ENCODE results near the gene PPP6R3. TPM values are rescaled to one million over a fixed set of nuclear protein-coding genes. Genes with fewer than 3 reads are reported as not detected.

The PPP6R3 gene
- total and polyA plus RNA-seq, 8 donors, result 19.5 to 236 (median 103) TPM

DNA sequence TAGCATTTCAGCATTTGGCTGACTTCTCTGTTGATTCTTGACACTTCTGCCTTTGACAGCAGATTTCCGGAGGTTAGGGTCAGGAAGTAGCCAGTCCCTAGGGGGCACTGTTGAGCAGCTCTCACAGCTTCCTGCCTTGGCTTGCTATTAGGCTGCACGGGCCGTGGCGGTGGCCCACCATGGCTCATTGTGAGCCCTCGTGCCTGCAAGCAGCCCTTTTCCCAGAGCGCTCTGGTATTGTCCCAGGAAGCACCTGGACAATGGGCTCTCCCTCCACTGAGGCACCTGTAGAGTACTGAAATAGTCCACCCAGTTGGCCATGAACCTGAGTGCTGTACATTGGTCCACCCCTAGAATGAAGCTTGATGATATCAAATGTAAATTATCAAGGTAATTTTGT lies 123.5 kb downstream of the PPP6R3 start:
- Histone ChIP-seq H3K27me3 (no peaks in the 10 kb centered on the region), H3K36me3 (peaks cover 16 to 84% (median 75%) of the 10 kb centered on the region in 4 donors), H3K27ac (no peak overlapping the region), H3K4me3 (no peak overlapping the region), H3K4me1 (peaks cover 6 to 46% (median 25%) of the 10 kb centered on the region in 4 donors), H3K9me3 (no peaks in the 10 kb centered on the region)
- 67 to 84% (median 71%) methylated on average over 6 of the region's 6 CpGs for WGBS, 5 donors
- intact Hi-C loops (cut with DNase I; ENCODE audit: low total_unique reads), result no loop called here
- TF ChIP-seq POLR2A (IDR thresholded peaks at IDR 0.05), result no peak
- no peak for TF ChIP-seq EP300 (IDR thresholded peaks at IDR 0.05)
- TF ChIP-seq POLR2AphosphoS5 (IDR thresholded peaks at IDR 0.05), result no peak
- TF ChIP-seq, protein P1, sequence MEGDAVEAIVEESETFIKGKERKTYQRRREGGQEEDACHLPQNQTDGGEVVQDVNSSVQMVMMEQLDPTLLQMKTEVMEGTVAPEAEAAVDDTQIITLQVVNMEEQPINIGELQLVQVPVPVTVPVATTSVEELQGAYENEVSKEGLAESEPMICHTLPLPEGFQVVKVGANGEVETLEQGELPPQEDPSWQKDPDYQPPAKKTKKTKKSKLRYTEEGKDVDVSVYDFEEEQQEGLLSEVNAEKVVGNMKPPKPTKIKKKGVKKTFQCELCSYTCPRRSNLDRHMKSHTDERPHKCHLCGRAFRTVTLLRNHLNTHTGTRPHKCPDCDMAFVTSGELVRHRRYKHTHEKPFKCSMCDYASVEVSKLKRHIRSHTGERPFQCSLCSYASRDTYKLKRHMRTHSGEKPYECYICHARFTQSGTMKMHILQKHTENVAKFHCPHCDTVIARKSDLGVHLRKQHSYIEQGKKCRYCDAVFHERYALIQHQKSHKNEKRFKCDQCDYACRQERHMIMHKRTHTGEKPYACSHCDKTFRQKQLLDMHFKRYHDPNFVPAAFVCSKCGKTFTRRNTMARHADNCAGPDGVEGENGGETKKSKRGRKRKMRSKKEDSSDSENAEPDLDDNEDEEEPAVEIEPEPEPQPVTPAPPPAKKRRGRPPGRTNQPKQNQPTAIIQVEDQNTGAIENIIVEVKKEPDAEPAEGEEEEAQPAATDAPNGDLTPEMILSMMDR (IDR thresholded peaks at IDR 0.05), result peak in 3 of 7 experiments; percentile 24 to 31 (median 30)
- peak; percentile 40 to 69 for DNase-seq

DNA sequence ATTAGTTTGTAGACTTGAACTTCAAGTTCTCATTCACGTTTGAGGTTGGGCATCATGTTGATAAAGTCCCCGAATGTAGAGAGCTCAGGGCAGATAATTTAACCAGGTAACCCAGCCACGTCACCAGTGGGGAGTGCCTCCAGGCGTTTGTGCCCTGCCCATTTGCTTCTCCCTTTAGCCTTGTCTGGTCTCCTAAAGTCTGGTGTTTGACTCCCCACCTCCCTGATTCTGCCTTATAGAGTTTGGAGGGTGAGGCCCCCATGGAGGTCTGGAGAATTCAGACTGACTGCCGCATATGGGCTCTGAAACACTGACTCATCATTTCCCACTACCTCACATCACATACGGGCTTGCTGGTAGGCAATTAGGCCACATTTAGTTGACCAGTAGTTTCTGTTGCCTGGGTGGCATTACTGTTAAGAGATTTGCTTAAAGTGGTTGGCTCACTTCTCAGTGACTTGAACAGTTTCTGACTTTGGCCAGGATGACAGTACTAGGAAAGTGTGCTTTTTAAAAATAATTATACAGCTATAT lies 124.5 kb downstream of the PPP6R3 start:
- Histone ChIP-seq H3K27me3 (no peaks in the 10 kb centered on the region), H3K9me3 (no peaks in the 10 kb centered on the region), H3K27ac (no peak overlapping the region), H3K4me3 (no peak overlapping the region), H3K36me3 (peaks cover 17 to 87% (median 75%) of the 10 kb centered on the region in 4 donors), H3K4me1 (peaks cover 0 to 36% (median 20%) of the 10 kb centered on the region in 4 donors)
- 74 to 85% (median 82%) methylated on average over 6 of the region's 6 CpGs for WGBS, 5 donors
- no peak for DNase-seq
- intact Hi-C loops (cut with DNase I; ENCODE audit: low total_unique reads), result no loop called here
- no peak for TF ChIP-seq POLR2AphosphoS5 (IDR thresholded peaks at IDR 0.05)
- TF ChIP-seq POLR2A (IDR thresholded peaks at IDR 0.05), result no peak
- TF ChIP-seq, protein P1 (IDR thresholded peaks at IDR 0.05), result no peak
- no peak for TF ChIP-seq EP300 (IDR thresholded peaks at IDR 0.05)

DNA sequence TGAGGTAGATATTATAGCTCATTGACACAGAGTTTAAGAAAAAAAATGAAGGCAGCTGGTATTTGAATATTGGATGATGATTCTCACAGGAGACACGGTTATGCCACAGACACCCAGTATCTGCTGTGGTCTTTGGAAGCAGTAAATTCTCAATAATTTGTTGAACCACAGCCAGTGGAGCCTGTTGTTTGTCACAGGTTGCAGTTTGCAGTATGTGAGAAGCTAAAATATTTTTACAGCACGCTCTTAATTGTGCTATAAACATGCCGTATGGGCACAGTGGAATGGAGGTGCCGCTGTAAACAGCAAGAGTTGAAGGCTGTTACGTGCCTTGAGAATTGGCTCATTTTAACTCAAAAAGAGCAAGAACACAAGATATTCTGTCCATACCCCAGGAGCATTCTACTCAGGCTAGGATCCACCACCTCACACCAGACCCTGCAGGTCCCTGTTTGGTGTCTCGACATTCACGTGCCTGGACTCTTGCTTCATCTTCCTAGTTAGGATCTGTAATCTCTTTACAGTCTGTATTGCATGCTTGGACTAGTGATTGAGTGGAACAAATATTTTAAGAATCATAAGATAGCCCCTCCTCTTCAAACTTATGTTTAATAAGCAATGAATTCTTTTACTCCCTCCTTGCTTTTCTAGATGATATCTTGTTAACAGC lies 129.1 kb downstream of the PPP6R3 start:
- intact Hi-C loops (cut with DNase I; ENCODE audit: low total_unique reads), result no loop called here
- Histone ChIP-seq H3K27me3 (no peaks in the 10 kb centered on the region), H3K4me3 (no peak overlapping the region), H3K36me3 (peaks cover 30 to 100% (median 96%) of the 10 kb centered on the region in 4 donors), H3K9me3 (no peaks in the 10 kb centered on the region), H3K4me1 (no peaks in the 10 kb centered on the region), H3K27ac (no peak overlapping the region)
- DNase-seq, result no peak
- no peak for TF ChIP-seq POLR2AphosphoS5 (IDR thresholded peaks at IDR 0.05)
- TF ChIP-seq, protein P1 (IDR thresholded peaks at IDR 0.05), result no peak
- no peak for TF ChIP-seq EP300 (IDR thresholded peaks at IDR 0.05)
- 88 to 97% (median 94%) methylated on average over 7 of the region's 7 CpGs for WGBS, 5 donors

GRCh38 chr11:68591719-68592118 lies 131.2 kb downstream of the PPP6R3 start:
- Histone ChIP-seq H3K9me3 (no peaks in the 10 kb centered on the region), H3K27me3 (no peaks in the 10 kb centered on the region), H3K27ac (no peak overlapping the region), H3K4me1 (no peaks in the 10 kb centered on the region), H3K4me3 (no peak overlapping the region), H3K36me3 (peaks cover 30 to 99% (median 98%) of the 10 kb centered on the region in 4 donors)
- intact Hi-C loops (cut with DNase I; ENCODE audit: low total_unique reads), result no loop called here
- WGBS, 5 donors, result 92 to 96% (median 93%) methylated on average over 5 of the region's 5 CpGs
- TF ChIP-seq, protein P1 (IDR thresholded peaks at IDR 0.05), result no peak
- no peak for TF ChIP-seq POLR2AphosphoS5 (IDR thresholded peaks at IDR 0.05)
- TF ChIP-seq POLR2A (IDR thresholded peaks at IDR 0.05), result no peak
- no peak for TF ChIP-seq EP300 (IDR thresholded peaks at IDR 0.05)
- DNase-seq, result no peak

Data from stomach (tissue), 9 donors.